Neural progenitor cell (in vitro differentiated cells): ENCODE measurements around the gene LRP1B.

ENCODE experiments used
- CTCF ChIP-seq: fragments of 200-600 bp; sonication (generic); IDR thresholded peaks from 2 replicates; pipeline ENCODE4 v1.5.1; 2017; ENCODE audit warnings: antibody characterized with exemption, mild to moderate bottlenecking
- EZH2 ChIP-seq: fragments of 200-600 bp; sonication (generic); IDR thresholded peaks from 2 replicates; pipeline ENCODE4 v1.6.1; 2017; ENCODE audit warnings: antibody characterized with exemption, mild to moderate bottlenecking, moderate library complexity

- TF ChIP-seq EZH2, result no peak
- TF ChIP-seq CTCF, result no peak
Observed at GRCh38 chr2:141856215-141856919, 274.4 kb downstream of the LRP1B start.
